ENCODE results near the gene H1-8.

H1-8 gene

DNA sequence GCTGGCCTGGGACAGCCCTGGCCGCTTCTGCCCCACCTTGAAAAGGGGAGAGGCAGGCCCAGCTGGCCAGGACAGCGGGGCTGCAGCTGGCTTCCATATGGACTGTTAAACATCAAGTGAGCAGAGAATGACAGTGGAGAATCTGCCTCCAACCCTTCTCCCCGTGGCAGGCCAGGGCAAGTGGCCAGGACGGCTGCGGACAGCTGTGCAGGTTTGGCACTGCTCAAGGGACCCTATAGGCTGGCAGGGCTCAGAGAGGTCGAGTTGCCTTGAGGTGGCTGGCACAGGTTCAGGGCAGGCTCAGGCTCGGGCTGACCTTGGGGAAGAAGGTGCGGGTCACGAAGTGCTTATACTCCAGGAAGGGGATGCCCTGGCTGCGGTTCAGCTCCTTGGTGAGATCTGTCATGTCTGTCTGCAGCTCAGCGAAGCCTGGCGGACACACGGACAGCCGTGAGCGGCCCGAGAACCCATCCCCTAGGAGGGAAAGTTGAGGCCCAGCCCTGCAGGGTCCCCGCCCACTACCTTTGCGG is 24.3 kb downstream of the H1-8 start:
- H3K4me1 ChIP-seq (ENCODE audit: insufficient read depth, low read length) = no peaks in the 10 kb centered on the region
- H3K9me3 ChIP-seq (ENCODE audit: low read length) = no peaks in the 10 kb centered on the region
- no peak overlapping the region for H2AFZ ChIP-seq (ENCODE audit: low read depth, low read length)
- H3K4me3 ChIP-seq (ENCODE audit: low read length) = no peak overlapping the region
- no peaks in the 10 kb centered on the region for H3K27me3 ChIP-seq (ENCODE audit: insufficient read depth, low read length)
- H3K36me3 ChIP-seq (ENCODE audit: insufficient read depth, low read length) = no peaks in the 10 kb centered on the region

DNA sequence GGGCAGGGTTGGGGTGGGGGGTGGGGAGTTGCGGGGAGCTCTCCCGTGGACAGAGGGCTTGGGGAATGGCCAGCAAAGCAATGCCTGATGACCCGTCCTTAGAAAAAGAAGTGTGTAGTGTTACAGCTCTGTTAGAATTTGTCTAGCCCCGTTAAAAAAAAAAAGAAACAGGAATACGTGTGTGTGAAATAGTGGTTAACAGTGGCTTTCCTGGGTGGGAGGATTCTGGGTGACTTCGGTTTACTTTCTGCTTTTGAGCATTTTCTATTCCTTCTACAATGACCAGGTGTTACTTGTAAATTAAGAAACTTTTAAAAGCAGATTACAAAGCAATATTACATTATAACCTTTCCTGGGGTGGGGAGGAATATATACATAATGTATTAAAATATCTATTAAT is 25.0 kb downstream of the H1-8 start:
- Histone ChIP-seq H3K4me3 (ENCODE audit: low read length) (no peak overlapping the region), H3K27me3 (ENCODE audit: insufficient read depth, low read length) (no peaks in the 10 kb centered on the region), H3K9me3 (ENCODE audit: low read length) (no peaks in the 10 kb centered on the region), H2AFZ (ENCODE audit: low read depth, low read length) (no peak overlapping the region), H3K4me1 (ENCODE audit: insufficient read depth, low read length) (no peaks in the 10 kb centered on the region), H3K36me3 (ENCODE audit: insufficient read depth, low read length) (no peaks in the 10 kb centered on the region)

GRCh38 chr3:129569856-129570255 is 26.9 kb downstream of the H1-8 start:
- Histone ChIP-seq H3K36me3 (ENCODE audit: insufficient read depth, low read length) (no peaks in the 10 kb centered on the region), H3K9me3 (ENCODE audit: low read length) (no peaks in the 10 kb centered on the region), H3K27me3 (ENCODE audit: insufficient read depth, low read length) (no peaks in the 10 kb centered on the region), H3K4me1 (ENCODE audit: insufficient read depth, low read length) (no peaks in the 10 kb centered on the region), H2AFZ (ENCODE audit: low read depth, low read length) (no peak overlapping the region), H3K4me3 (ENCODE audit: low read length) (no peak overlapping the region)

- Histone ChIP-seq H3K27me3 (ENCODE audit: insufficient read depth, low read length) (no peaks in the 10 kb centered on the region), H3K9me3 (ENCODE audit: low read length) (no peaks in the 10 kb centered on the region), H3K4me1 (ENCODE audit: insufficient read depth, low read length) (no peaks in the 10 kb centered on the region), H3K36me3 (ENCODE audit: insufficient read depth, low read length) (no peaks in the 10 kb centered on the region), H2AFZ (ENCODE audit: low read depth, low read length) (no peak overlapping the region), H3K4me3 (ENCODE audit: low read length) (no peak overlapping the region)
These were observed 28.9 kb downstream of the H1-8 start for GRCh38 chr3:129571605-129572547.

- Histone ChIP-seq H3K9me3 (ENCODE audit: low read length) (no peaks in the 10 kb centered on the region), H3K36me3 (ENCODE audit: insufficient read depth, low read length) (no peaks in the 10 kb centered on the region), H3K4me3 (ENCODE audit: low read length) (no peak overlapping the region), H3K27me3 (ENCODE audit: insufficient read depth, low read length) (no peaks in the 10 kb centered on the region), H2AFZ (ENCODE audit: low read depth, low read length) (no peak overlapping the region), H3K4me1 (ENCODE audit: insufficient read depth, low read length) (no peaks in the 10 kb centered on the region)
These were observed 29.6 kb downstream of the H1-8 start for GRCh38 chr3:129572603-129573002.

DNA sequence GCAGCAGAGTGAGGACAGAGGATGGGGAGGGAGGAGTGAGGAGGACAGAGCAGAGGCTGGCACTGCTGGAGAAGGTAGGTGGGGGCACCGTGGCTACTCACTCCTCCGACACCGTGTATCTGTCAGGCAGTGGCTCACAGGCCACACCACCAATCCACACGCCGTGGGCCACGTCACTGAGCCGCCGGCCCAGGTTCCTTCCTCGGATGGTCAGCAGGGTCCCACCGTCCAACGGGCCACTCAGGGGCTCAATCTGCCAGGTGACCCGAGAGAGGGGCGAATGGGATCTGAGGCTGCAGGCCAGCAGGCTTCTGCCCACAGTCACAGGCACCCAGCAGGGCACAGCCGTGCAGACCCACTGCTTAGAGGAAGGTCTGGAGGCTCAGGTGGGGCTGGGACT is 30.5 kb downstream of the H1-8 start:
- Histone ChIP-seq H3K4me3 (ENCODE audit: low read length) (no peak overlapping the region), H3K9me3 (ENCODE audit: low read length) (no peaks in the 10 kb centered on the region), H2AFZ (ENCODE audit: low read depth, low read length) (no peak overlapping the region), H3K4me1 (ENCODE audit: insufficient read depth, low read length) (no peaks in the 10 kb centered on the region), H3K27me3 (ENCODE audit: insufficient read depth, low read length) (no peaks in the 10 kb centered on the region), H3K36me3 (ENCODE audit: insufficient read depth, low read length) (no peaks in the 10 kb centered on the region)

- H2AFZ ChIP-seq (ENCODE audit: low read depth, low read length) = no peak overlapping the region
- no peak overlapping the region for H3K4me3 ChIP-seq (ENCODE audit: low read length)
- H3K4me1 ChIP-seq (ENCODE audit: insufficient read depth, low read length) = no peaks in the 10 kb centered on the region
- H3K9me3 ChIP-seq (ENCODE audit: low read length) = no peaks in the 10 kb centered on the region
- H3K27me3 ChIP-seq (ENCODE audit: insufficient read depth, low read length) = no peaks in the 10 kb centered on the region
- H3K36me3 ChIP-seq (ENCODE audit: insufficient read depth, low read length) = no peaks in the 10 kb centered on the region
These were observed 31.2 kb downstream of the H1-8 start for GRCh38 chr3:129574206-129574605.

DNA sequence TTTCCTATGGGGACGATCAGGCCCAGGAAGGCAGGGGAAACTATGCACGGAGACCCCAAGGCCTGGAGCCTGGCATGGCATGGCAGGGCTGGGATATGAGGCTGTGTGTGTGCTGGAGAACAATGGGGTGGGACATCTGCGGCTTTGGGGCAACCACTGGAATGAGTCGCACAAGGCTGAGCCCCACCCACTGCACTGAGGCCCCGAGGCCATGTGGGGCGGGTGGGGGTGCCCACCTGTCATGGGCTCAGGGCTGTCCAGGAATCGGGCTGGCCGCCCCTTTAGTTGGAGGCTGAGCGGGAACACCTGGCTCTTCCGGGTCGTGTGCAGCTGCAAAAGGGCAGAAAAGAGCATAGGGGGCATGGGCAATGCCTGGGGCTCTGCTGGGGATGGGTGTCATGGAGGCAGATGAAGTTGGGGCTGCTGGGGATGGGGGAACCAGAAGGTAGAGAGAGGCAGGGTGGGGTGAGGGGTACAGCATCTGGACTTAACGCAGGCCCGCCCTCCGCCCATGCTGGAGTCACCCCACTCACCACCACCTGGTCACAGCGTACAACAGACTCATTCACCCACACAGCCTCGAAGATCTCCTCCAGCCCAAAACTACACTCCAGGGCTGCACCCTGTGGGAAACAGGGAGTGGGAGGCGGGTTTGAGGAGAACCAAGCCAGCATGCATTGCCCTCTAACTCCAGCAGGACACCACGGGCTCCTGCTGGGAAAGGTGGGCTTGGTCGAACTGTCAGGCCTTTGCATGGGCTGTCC is 32.4 kb downstream of the H1-8 start:
- no peaks in the 10 kb centered on the region for H3K9me3 ChIP-seq (ENCODE audit: low read length)
- no peaks in the 10 kb centered on the region for H3K4me1 ChIP-seq (ENCODE audit: insufficient read depth, low read length)
- no peak overlapping the region for H3K4me3 ChIP-seq (ENCODE audit: low read length)
- no peaks in the 10 kb centered on the region for H3K27me3 ChIP-seq (ENCODE audit: insufficient read depth, low read length)
- no peaks in the 10 kb centered on the region for H3K36me3 ChIP-seq (ENCODE audit: insufficient read depth, low read length)
- H2AFZ ChIP-seq (ENCODE audit: low read depth, low read length) = no peak overlapping the region

DNA sequence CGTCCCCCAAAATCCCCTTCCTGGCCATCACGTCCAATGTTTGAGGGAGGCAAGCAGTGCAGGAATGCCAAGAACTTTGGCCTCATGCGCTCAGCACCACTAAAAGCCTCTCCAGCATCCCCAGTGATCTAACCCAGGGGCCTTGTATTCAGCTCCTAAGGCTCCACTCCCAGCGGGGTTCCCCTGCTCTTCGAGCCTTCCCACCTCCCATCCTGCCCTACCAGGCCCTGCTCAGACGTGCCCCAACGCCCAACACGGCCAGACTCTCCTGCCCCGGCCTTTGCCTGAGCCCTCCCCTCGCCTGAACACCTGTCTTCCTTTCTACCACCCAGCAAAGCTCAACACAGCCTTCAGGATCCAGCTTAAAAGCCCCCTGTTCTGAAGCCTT is 33.0 kb downstream of the H1-8 start:
- H3K4me3 ChIP-seq (ENCODE audit: low read length) = no peak overlapping the region
- no peaks in the 10 kb centered on the region for H3K9me3 ChIP-seq (ENCODE audit: low read length)
- no peaks in the 10 kb centered on the region for H3K4me1 ChIP-seq (ENCODE audit: insufficient read depth, low read length)
- H2AFZ ChIP-seq (ENCODE audit: low read depth, low read length) = no peak overlapping the region
- H3K36me3 ChIP-seq (ENCODE audit: insufficient read depth, low read length) = no peaks in the 10 kb centered on the region
- no peaks in the 10 kb centered on the region for H3K27me3 ChIP-seq (ENCODE audit: insufficient read depth, low read length)

GRCh38 chr3:129576514-129577352 is 33.8 kb downstream of the H1-8 start:
- no peaks in the 10 kb centered on the region for H3K9me3 ChIP-seq (ENCODE audit: low read length)
- H3K27me3 ChIP-seq (ENCODE audit: insufficient read depth, low read length) = no peaks in the 10 kb centered on the region
- no peaks in the 10 kb centered on the region for H3K4me1 ChIP-seq (ENCODE audit: insufficient read depth, low read length)
- no peaks in the 10 kb centered on the region for H3K36me3 ChIP-seq (ENCODE audit: insufficient read depth, low read length)
- H2AFZ ChIP-seq (ENCODE audit: low read depth, low read length) = no peak overlapping the region
- no peak overlapping the region for H3K4me3 ChIP-seq (ENCODE audit: low read length)

- Histone ChIP-seq H3K9me3 (ENCODE audit: low read length) (no peaks in the 10 kb centered on the region), H2AFZ (ENCODE audit: low read depth, low read length) (no peak overlapping the region), H3K4me1 (ENCODE audit: insufficient read depth, low read length) (no peaks in the 10 kb centered on the region), H3K27me3 (ENCODE audit: insufficient read depth, low read length) (no peaks in the 10 kb centered on the region), H3K4me3 (ENCODE audit: low read length) (no peak overlapping the region), H3K36me3 (ENCODE audit: insufficient read depth, low read length) (no peaks in the 10 kb centered on the region)
These were observed 34.4 kb downstream of the H1-8 start for GRCh38 chr3:129577366-129577765.

DNA sequence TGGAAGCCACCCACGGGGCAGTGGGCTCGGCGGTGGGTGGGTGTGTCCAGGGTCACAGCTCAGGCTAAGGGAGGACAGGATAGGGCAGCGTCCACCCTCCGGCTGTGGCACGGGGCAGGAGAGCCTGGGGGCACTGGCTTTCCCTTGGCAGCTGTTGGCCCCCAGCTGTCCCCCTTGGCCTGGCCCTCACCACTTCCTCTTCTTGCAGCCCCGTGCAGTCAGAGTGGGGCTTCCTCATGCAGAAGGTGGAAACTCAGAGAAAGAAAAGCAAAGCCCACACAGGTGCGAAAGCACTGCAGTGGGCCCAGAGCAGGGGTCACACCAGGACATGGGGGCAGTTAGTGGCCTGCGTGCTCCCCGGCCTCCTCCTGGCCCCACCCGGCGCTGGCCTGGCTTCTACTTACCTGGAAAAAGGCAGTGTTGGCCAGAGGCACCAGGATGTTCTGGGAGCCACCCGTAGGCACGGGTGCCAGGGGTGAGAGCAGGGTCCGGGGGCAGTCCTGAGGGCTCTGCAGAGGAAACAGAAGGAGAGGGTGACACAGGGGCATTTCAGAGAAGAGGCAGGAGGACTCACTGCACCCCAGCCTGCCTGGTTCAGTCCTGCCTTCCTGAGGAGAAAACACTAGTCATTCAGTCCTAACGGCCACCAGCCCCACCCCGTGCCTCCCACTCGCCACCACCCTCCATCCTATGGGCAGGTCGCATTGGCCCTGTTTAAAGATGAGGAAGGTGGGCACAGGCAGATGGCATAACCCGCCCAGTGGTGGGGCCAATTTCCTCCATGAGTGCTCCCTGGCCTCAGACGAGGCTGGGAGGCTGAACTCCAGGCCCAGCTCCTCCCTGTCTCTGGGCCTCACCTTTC is 35.2 kb downstream of the H1-8 start:
- no peak overlapping the region for H2AFZ ChIP-seq (ENCODE audit: low read depth, low read length)
- no peaks in the 10 kb centered on the region for H3K9me3 ChIP-seq (ENCODE audit: low read length)
- no peaks in the 10 kb centered on the region for H3K36me3 ChIP-seq (ENCODE audit: insufficient read depth, low read length)
- no peaks in the 10 kb centered on the region for H3K4me1 ChIP-seq (ENCODE audit: insufficient read depth, low read length)
- no peak overlapping the region for H3K4me3 ChIP-seq (ENCODE audit: low read length)
- no peaks in the 10 kb centered on the region for H3K27me3 ChIP-seq (ENCODE audit: insufficient read depth, low read length)

All from neuron (in vitro differentiated cells).